Measurements from ENCODE around the gene KIF4A. TPM values are rescaled to one million over a fixed set of nuclear protein-coding genes. Genes with fewer than 3 reads are reported as not detected.
"Not testable (repeated sequence)": the region's sequence is repeated elsewhere in the genome, so short reads cannot be mapped to it uniquely, and the experiment has no call there.

The KIF4A gene
- total RNA-seq, 2 donors from 2014 or later = not detected

GRCh38 chrX:70313503-70313902, 23.6 kb downstream of the KIF4A start:
- DNase-seq (no peak), ATAC-seq (no peak)
- H3K4me1 ChIP-seq = no peaks in the 10 kb centered on the region
- H3K27ac ChIP-seq = no peak overlapping the region
- intact Hi-C loops (cut with DNase I) = no loop called here
- no peaks in the 10 kb centered on the region for H3K9me3 ChIP-seq
- no peaks in the 10 kb centered on the region for H3K36me3 ChIP-seq (replicated peaks in 1 of 2; ENCODE audit: insufficient read depth in 1 of 2, low read depth in 2 of 2)
- TF ChIP-seq POLR2A (IDR thresholded peaks at IDR 0.05) = no peak
- TF ChIP-seq CTCF (IDR thresholded peaks at IDR 0.05) = no peak
- 100% methylated on average over 1 of the region's 1 CpG for WGBS, 2 donors
- H3K27me3 ChIP-seq = no peaks in the 10 kb centered on the region
- H3K4me3 ChIP-seq = no peak overlapping the region

- WGBS, 2 donors = 97% methylated on average over 4 of the region's 4 CpGs
- TF ChIP-seq POLR2A (IDR thresholded peaks at IDR 0.05) (no peak), CTCF (IDR thresholded peaks at IDR 0.05) (no peak)
- no peaks in the 10 kb centered on the region for H3K27me3 ChIP-seq
- ATAC-seq (no peak), DNase-seq (no peak)
- H3K4me1 ChIP-seq = no peaks in the 10 kb centered on the region
- H3K4me3 ChIP-seq = no peak overlapping the region
- no peak overlapping the region for H3K27ac ChIP-seq
- H3K9me3 ChIP-seq = no peaks in the 10 kb centered on the region
- H3K36me3 ChIP-seq (replicated peaks in 1 of 2; ENCODE audit: insufficient read depth in 1 of 2, low read depth in 2 of 2) = no peaks in the 10 kb centered on the region
- intact Hi-C loops (cut with DNase I) = no loop called here
These were observed 32.9 kb downstream of the KIF4A start for GRCh38 chrX:70322784-70323183.

GRCh38 chrX:70323628-70324027, 33.7 kb downstream of the KIF4A start:
- H3K4me1 ChIP-seq; H3K27ac ChIP-seq; H3K4me3 ChIP-seq; ATAC-seq; H3K36me3 ChIP-seq (replicated peaks in 1 of 2; ENCODE audit: insufficient read depth in 1 of 2, low read depth in 2 of 2); DNase-seq; H3K9me3 ChIP-seq; intact Hi-C loops (cut with DNase I); H3K27me3 ChIP-seq: not testable (repeated sequence)
- 96 to 100% methylated on average over 6 of the region's 6 CpGs for WGBS, 2 donors

- no peak for ATAC-seq
- no peak for TF ChIP-seq POLR2A (IDR thresholded peaks at IDR 0.05)
- TF ChIP-seq CTCF (IDR thresholded peaks at IDR 0.05) = no peak
- Histone ChIP-seq H3K9me3 (no peaks in the 10 kb centered on the region), H3K4me1 (no peaks in the 10 kb centered on the region), H3K36me3 (replicated peaks in 1 of 2; ENCODE audit: insufficient read depth in 1 of 2, low read depth in 2 of 2) (no peaks in the 10 kb centered on the region), H3K27me3 (no peaks in the 10 kb centered on the region), H3K27ac (no peak overlapping the region), H3K4me3 (no peak overlapping the region)
- intact Hi-C loops (cut with DNase I) = no loop called here
- 92 to 96% methylated on average over 2 of the region's 2 CpGs for WGBS, 2 donors
- DNase-seq = no peak
These were observed 34.4 kb downstream of the KIF4A start for GRCh38 chrX:70324326-70324725.

GRCh38 chrX:70331161-70331560, 41.3 kb downstream of the KIF4A start:
- no peak for ATAC-seq
- H3K27me3 ChIP-seq = no peaks in the 10 kb centered on the region
- no peak overlapping the region for H3K4me3 ChIP-seq
- WGBS, 2 donors = 93 to 95% methylated on average over 1 of the region's 1 CpG
- no peaks in the 10 kb centered on the region for H3K4me1 ChIP-seq
- H3K9me3 ChIP-seq = no peaks in the 10 kb centered on the region
- no peaks in the 10 kb centered on the region for H3K36me3 ChIP-seq (replicated peaks in 1 of 2; ENCODE audit: insufficient read depth in 1 of 2, low read depth in 2 of 2)
- no peak for DNase-seq
- intact Hi-C loops (cut with DNase I) = no loop called here
- TF ChIP-seq CTCF (IDR thresholded peaks at IDR 0.05) (no peak), POLR2A (IDR thresholded peaks at IDR 0.05) (no peak)
- H3K27ac ChIP-seq = no peak overlapping the region
